HG03135 (cell line): Measurements from ENCODE around the gene TRPM8.

Experiments
- ATAC-seq: cut with Tn5 transposase; IDR thresholded peaks from one replicate; pipeline ENCODE4 v1.9.1; 2021; ENCODE audit warnings: mild to moderate bottlenecking, moderate library complexity; ENCODE audit not compliant: unreplicated experiment

TRPM8 gene

DNA sequence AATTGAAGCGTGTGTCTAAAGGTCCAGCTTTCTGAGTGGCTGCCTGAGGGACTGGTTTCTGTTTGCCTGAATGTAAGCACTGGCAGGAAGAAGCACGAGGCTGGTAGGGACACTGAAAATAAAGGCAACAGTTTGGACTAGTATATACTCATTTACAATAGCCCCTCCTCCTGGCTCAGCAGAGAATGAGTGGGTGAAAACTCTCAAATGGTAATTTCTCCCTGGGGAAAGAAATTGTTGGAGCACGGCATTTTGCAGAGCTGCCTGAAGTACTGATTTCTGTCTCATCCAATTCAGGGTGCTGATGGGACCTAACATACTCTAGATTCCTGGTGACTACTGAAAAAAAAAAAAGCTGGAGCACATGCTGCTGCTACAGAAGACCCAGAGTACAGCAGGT, 116.0 kb downstream of the TRPM8 start:
- no peak for ATAC-seq

DNA sequence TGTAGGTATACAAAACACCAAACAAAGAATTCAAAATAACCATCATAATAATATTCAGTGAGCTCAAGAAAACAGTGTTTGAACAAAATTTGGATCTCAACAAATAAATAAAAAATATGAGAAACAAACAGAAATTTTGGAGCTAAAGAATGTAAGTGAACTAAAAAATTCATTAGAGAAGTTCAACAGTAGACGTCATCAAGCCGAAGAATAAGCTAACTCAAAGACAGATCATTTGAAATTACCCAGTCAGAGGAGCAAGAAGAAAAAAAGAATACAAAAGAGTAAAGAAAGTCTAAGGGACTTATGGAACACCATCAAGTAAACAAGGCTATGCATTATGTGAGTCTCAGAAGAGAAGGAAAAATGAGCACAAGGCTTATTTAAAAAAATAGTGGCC, 116.7 kb downstream of the TRPM8 start:
- ATAC-seq, result no peak

DNA sequence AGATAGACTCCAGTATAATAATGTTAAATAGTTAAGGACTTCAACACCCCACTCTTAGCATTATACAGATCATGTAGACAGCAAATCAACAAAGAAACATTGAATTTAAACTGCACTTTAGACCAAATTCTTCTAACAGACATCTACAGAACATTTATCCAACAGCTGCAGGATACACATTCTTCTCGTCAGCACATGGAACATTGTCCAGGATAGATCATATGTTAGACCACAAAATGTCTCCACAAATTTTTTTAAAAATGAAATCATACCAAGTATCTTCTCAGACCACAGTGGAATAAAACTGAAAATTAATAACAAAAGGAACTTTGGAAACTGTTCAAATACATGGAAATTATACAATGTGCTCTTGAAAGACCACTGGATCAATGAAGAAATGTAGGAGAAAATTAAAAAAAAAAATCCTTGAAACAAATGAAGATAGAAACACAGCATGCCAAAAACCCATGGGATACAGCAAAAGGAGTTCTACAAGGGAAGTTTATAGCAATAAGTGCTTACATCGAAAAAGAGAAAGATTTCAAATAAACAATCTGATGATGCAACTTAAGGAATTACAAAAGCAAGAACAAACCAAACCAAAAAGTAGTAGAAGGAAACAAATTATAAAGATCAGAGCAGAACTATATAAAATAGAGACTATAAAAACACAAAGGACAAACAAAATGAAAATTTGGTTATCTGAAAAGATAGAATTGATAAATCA, 121.1 kb downstream of the TRPM8 start:
- no peak for ATAC-seq

DNA sequence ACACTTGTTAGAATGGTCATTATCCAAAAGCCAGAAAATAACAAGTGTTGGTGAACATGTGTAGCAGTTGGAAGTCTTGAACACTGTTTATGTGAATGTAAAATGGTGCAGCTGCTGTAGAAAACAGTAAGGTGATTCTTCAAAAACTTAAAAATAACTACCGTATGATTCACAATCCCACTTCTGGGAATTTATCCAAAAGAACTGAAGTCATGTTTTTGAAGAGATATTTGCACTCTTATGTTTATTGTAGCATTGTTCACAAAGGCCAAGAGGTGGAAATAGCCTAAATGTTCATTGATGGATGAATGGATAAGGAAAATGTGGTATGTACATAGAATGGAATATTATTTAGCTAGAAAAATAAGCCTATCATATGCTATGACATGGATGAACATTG, 127.0 kb downstream of the TRPM8 start:
- ATAC-seq, result no peak

DNA sequence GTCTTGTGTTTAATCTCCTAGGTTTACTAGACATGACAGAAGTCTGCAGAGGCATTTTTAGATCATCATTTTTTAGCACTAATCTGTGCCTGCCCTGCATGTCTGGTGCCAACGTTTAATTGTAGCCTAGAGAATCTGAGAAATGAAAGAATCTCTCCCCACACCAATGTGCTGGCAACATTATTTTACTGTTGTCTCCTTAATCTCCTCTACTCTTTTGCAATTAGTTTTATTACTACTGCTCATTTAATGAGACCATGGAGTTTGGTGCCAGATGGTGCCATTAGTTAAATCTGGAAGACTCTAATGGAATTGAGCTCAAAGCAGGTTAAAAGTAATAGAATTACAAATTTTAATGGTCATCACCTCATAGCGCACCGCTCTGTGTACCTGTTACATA, 129.3 kb downstream of the TRPM8 start:
- no peak for ATAC-seq

DNA sequence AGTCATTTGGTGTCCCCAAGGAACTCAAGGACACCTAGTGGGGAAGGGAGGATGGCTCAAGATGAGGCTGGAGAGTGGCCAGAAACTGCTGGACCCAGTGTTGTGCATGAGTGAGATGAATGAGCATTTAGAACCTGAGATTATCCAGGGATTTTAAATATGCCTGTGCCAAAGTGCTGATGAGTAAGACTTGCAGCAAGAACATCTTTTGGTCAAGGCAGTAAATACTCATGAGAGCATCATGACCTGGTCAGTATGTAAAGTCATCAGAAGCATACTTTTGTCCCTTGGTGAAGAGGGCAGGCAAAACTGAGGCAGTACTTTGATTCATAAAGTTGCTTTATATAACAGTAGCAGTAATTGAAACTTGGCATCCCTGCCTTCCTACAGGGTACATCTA, 130.2 kb downstream of the TRPM8 start:
- ATAC-seq, result no peak

DNA sequence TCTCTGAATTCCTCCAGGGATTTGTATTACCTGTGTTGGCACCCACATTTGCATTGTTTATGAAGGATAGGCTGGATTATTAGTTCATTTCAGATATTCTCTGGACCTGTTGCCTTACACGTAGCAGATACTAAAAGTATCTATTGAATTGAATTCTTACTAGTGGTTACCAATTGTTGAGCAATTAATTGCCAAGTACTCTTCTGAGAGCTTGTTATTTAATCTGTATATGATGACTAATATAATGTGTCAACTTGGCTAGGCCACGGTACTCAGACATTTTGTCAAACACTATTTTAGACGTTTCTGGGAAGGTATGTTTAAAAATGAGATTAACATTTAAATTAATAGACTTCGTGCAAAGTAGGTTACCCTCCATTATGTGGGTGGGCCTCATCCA, 130.9 kb downstream of the TRPM8 start:
- no peak for ATAC-seq

DNA sequence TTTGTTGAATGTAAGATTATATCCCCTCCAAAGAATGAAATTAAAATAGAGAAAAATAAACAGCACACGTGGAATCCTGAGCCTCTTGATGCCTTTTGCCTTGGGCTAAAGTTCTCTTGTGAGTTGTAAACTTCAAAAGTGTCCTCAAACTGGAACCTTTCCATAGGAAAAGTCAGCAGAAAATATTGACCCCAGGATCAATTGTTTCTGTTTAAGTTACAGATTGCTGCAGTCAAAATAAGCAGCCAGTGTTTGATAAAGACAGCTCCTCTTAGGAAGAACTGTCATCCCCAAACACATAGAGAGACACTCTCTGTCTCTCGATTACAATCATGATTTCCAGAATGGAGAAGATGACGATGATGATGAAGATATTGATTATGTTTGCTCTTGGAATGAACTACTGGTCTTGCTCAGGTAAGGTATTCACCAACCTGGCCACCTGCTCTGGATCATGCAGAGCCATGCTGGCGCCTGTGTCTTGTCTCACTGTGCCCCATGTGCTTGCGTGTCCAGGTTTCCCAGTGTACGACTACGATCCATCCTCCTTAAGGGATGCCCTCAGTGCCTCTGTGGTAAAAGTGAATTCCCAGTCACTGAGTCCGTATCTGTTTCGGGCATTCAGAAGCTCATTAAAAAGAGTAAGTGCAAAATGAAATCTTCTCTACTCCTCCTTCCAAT, 133.4 kb downstream of the TRPM8 start, which contains the start of gene SPP2:
Gene SPP2 (plus strand): TSS at position 248 of the 681 bp plus-strand sequence. CDS start 85 bp downstream, at position 333.
- ATAC-seq, result no peak

DNA sequence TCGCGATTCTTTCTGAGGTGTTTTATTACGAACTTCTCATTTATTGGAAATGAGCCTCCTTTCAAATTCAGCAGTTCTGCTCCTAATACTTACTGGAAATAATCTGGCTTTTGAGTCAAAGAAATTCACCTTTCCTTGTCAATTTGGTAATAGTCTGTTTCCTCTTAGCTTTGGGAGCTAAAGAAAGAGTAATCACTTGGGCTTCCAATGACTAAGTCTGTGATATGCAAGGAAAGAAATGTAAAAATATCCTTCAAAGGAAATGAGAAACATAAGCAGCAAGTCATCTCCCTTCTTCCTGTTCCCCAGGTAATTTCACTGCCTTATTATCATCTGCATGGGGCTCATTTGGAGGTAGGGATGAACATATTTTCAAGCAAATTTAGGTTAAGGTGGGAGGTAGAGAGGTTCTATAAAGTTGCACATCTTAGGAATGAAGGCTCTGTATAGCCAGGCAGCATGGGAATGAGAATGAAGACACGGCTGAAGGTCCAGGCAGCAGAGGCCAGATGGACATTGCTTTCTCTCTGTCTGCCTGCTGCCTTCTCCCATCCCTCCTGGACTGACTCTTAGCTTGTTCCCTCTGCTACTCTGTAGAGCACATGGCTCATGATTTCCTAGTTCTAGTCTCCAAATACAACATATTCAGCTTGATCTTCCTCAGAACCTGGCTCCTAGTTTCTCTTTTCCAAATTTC, 134.3 kb downstream of the TRPM8 start:
- ATAC-seq, result no peak

DNA sequence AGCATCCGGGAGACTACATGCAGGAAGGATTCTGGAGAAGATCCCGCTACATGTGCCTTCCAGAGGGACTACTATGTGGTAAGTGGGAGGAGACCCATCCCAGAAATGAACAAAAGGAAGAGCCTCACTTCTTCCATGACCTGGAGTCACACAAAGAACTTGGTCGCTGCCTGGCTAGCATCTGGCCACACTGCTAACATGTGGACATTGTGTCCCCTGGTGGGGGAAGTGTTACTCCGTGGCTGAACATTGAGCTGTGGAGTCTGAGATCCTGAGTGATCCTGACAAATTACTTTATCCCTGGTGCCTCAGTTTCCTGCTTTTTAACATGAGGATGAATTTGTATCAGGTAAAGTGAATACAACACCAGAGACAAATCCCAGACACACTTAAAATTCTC, 141.7 kb downstream of the TRPM8 start:
- no peak for ATAC-seq

DNA sequence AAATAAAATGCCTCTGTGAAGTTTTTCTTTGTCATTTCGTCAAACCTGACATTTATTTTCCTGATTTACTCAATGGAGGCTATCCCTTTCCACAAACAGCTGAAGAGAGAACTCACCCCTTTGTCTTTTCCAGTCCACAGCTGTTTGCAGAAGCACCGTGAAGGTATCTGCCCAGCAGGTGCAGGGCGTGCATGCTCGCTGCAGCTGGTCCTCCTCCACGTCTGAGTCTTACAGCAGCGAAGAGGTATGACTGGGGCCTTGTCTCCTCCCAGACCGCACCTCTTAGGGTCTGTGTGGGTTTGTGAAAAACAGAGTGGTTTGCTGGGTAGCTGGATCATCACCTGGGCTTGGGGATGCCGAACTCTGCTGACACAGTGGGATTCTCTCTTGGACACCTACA, 143.1 kb downstream of the TRPM8 start:
- no peak for ATAC-seq

DNA sequence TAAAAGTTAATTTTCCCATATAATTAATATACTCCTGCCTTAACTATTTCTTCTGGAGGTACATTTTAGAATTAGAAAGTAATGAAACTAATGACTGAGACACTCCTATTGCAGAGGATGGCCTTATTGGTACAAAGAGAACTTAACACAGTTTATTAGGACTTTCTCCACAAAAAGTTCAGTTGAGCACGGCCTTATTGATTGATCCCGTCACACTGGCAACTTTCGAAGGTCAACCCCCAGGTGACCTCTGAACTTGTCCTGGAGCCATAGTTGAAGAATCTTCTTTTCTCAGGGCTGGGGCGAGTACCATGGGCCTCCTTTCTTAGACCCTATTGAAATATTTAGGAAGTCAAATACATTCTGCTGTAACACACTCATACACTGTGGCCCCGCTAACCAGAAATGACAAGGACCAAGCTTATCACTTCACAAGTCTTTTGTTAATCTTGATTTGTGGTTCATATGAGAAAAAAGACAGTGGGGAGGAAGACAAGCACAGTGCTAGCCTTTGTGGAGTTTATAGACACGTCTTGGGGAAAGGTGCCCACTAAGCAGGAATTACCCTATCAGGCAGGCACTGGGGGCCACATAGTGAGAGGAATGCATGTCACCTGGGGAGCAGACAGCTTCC, 144.6 kb downstream of the TRPM8 start:
- ATAC-seq, result no peak

DNA sequence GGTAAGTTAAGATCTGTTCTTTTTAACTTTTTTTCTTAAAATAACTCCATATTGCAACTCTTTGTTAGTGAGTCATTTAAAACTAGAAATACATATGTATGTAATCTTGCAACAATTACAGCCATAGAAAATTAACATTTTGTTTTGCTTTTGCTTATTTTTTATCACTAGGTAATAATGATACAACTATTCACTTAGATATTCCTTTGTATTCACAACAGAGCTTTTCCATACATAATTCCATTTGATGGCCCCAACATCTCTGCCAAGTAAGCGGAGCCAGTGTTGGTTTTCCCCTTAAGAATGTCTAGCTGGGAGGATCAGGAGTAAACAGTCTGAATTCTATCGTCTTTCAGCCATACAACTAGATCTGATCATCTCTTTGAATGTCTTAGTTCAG, 149.4 kb downstream of the TRPM8 start:
- ATAC-seq, result no peak
